ENCODE data around the gene CHKB. TPM values are rescaled to one million over a fixed set of nuclear protein-coding genes. Genes with fewer than 3 reads are reported as not detected.

Gene CHKB
- total RNA-seq = 59.6 TPM

GRCh38 chr22:50582493-50583293 lies at the start of gene CHKB:
Gene CHKB (minus strand): TSS chr22:50582849. CDS start chr22:50582781, 68 bp downstream.

DNA sequence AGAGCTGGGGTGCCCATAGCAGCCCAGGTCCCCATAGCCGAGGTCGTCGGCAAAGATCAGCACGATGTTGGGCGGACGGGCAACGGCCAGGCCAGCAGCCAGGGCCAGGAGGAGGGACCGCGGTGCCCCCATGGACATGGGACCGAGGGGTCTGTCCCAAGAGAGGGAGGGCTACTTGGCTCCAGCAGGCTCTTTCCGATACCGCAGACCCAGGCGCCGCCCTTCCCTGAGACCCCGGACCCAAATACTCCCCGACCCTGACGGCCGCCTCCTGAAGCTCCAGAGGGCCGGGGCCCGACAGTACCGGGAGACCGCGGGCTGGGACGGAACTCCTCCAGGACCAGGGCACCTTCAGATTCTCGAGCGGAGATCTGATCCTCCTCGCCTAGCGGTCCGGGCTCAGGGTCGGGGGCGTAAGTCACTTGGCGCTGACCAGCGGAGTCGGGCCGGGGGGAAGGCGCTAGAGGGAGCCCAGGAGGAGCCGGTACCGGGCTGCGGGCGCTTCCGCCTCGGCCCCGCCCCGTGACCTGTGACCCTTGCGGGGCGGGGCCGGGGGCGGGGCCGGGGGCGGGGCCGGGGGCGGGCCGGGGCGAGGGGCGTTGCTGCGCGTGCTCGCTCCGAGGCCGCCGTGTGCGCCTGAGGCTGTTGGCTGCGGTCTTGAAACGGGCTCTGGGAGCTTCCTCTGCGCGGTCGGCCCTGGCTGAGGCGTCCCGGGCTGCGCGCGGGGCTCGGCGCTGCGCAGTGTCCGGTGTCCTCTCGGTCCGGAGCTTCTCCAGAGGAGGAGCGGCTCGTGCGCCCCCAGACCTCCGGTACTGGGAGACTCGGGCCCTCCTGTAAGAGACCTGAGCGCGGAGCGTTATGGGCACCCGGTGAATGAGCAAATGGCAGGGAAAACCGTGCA lies 45.2 kb upstream of the CHKB start, which contains the start of gene ARSA:
Gene ARSA (minus strand): TSS at position 511 of the 901 bp plus-strand sequence. CDS start 373 bp downstream, at position 138.

DNA sequence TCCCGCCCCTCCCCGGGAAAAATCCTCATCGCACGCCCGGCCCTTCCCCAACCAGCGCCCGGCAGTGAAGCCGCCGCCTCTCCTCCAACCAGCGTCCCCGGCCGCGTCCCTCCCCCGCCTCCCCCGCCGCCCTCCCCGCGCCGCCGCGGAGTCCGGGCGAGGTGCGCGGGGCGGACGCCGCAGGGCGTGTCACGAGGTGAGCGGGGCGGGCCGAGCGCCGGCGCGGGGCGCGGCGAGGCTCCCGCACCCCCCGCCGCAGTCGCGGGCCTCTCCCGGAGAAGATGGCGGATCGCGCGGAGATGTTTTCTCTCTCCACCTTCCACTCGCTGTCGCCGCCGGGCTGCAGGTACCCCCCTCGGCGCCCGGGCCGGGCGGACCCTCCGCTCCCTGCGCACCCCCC lies 17.9 kb upstream of the CHKB start, which contains the start of gene MAPK8IP2:
Gene MAPK8IP2 (plus strand): TSS at position 256 of the 400 bp plus-strand sequence. CDS start 26 bp downstream, at position 282.

GRCh38 chr22:50577987-50578775 lies 4.5 kb downstream of the CHKB start, which contains the start of gene CPT1B:
Gene CPT1B (minus strand): TSS chr22:50578427. CDS start chr22:50577915, 512 bp downstream.

DNA sequence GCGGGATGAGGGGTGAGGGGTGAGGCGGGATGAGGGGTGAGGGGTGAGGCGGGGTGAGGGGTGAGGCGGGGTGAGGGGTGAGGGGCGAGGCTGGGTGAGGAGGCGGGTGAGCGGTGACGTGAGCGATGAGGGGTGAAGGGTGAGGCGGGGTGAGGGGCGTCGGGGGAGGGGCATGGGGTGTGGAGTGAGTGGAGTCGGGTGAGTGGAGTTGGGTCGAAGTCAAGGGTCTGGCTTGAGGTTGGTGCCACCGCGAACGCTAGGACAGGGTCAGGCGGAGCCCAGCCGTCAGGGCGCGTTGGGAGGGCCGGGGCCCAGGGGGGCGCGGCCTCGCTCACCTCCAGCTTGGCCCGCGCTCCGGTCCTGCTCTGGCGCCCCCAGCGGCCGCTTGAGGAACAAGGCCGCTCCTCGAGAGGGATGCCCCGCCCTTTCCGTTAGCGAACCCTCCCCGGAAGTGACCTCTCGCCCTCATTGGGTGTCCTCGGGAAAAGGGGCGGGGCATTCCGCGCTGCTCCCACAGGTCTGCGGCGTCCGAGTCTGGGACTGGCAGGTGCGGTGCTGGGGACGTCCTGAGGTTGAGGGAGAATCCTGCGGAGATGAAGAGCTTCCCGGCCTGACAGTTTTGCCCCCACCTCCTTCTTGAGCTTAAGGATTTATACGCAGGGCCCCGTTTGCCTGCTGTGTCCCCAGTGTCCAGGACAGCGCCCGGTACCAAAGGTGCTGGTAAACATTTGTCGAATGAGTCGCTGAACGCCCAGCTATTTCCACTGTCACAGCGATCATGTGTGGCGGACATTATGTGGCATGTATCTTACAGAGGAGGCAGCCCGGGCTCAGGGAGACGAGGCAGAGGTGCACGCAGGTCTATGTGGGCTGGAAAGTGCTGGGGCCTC lies 19.9 kb downstream of the CHKB start, which contains the start of gene SYCE3:
Gene SYCE3 (minus strand): TSS at position 397 of the 890 bp plus-strand sequence. CDS start 6,514 bp downstream, outside the sequence.

DNA sequence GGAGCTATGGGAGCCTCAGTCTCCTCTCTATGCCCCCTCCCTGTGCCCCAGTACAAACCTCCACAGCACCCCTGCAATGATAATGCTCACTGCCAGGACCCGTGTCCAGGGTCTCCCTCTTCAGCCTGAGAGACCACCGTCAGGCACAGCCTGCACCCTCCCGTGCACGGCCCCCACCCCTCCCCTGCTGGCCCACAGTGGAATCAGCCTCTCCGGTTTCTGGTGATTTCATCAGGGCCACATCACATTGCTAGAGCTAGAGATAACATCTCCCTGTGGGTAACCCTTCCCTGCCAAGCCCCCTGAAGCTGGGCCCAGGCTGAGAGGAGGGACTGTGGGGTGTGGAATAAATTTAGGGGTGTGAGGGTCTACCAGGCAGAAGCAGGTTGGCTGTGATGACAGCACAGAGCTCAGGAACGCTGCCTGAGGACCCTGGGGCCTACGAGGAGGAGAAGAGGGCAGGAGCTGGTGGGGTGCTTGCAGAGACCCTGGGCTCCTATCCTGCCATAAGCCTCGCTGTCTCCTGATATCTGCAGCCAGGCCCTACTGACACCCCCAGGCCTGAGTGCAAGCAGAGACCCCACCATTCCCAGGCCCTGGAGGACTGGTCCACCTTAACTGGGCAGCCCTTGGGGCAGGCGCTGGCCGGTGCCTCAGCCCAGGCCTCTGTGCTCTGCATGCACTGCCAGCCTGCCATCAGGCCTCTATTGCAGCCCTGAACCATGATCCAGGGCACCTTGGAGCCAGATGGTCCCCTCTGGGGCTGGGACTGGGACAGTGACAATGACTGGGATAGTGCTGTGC lies 36.9 kb downstream of the CHKB start, which contains the start of gene KLHDC7B:
Gene KLHDC7B (plus strand): TSS at position 378 of the 804 bp plus-strand sequence. CDS start 345 bp downstream, at position 723.

DNA sequence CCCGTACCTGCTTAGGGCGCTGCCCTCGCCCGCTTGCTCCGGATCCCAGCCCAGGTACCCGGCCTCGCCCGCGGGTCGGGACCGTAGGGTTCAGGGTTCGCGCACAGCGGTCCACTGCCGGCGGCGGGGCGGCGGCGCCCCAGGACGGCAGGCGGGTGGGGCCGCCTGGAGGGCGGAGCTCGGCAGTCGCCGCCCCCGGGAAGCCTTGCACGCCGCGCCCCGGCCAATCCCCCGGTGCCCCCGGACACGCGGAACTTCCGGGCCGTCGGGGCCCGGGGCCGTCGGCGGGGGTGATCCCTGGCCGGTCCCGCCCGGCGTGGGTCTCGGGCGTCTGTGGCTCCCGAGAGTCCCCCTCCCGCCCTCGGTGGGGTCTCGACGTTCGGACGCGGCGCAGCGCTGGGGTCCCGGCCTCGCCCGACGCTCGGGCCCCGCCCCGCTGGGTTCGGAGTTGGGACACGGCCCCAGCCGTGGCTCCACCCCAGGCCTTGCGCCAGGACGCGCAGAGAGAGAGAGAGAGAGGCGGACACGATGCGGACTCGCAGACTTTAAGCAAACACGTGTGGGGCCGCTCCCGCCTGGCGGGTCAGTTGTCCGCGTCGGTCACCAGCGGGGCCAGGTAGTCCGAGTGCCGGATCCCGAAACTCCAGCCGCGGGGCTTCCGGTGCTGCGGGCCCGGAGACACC lies 52.6 kb downstream of the CHKB start, which contains the start of gene TYMP:
Gene TYMP (minus strand): TSS at position 116 of the 683 bp plus-strand sequence. CDS start 303 bp downstream, outside the sequence.

Other genes starting within 250 kb of the CHKB start
- 56.1 TPM for gene PPP6R2, start 239.5 kb downstream of the CHKB start, total RNA-seq
- gene SBF1, start 107.8 kb downstream of the CHKB start, total RNA-seq = 67.3 TPM
- gene ADM2, start 101.3 kb downstream of the CHKB start, total RNA-seq = 1.5 TPM
- gene MIOX, start 96.0 kb downstream of the CHKB start, total RNA-seq = not detected
- 39.0 TPM for gene LMF2, start 75.1 kb downstream of the CHKB start, total RNA-seq
- 58.1 TPM for gene NCAPH2, start 74.6 kb downstream of the CHKB start, total RNA-seq
- gene SCO2, start 57.3 kb downstream of the CHKB start, total RNA-seq = not detected
- 10.6 TPM for gene TYMP, start 52.8 kb downstream of the CHKB start, total RNA-seq
- 0.05 TPM for gene KLHDC7B, start 37.0 kb downstream of the CHKB start, total RNA-seq
- not detected for gene SYCE3, start 19.9 kb downstream of the CHKB start, total RNA-seq
- gene CPT1B, start 4.4 kb downstream of the CHKB start, total RNA-seq = 15.6 TPM
- gene MAPK8IP2, start 17.9 kb upstream of the CHKB start, total RNA-seq = 22.7 TPM
- gene ARSA, start 45.3 kb upstream of the CHKB start, total RNA-seq = 17.3 TPM
- gene SHANK3, start 90.0 kb upstream of the CHKB start, total RNA-seq = 10.6 TPM
- gene ACR, start 155.4 kb upstream of the CHKB start, total RNA-seq = not detected
- 16.1 TPM for gene RABL2B, start 200.8 kb upstream of the CHKB start, total RNA-seq